Lower leg skin (tissue), 3 donors: ENCODE measurements around the gene TP73.

ENCODE experiments used
- CTCF ChIP-seq, 3 donors: fragments of 450-650 bp; IDR thresholded peaks; one replicate each; pipeline ENCODE4 v1.5.1; 2016; ENCODE audit warnings: antibody characterized with exemption in 3 of 3, mild to moderate bottlenecking in 3 of 3, moderate library complexity in 2 of 3
- POLR2A ChIP-seq, 2 donors: fragments of 450-650 bp; IDR thresholded peaks; one replicate each; pipeline ENCODE4 v1.6.1; 2016 to 2017; ENCODE audit warnings: antibody characterized with exemption in 2 of 2, mild to moderate bottlenecking in 1 of 2, moderate library complexity in 1 of 2

- TF ChIP-seq CTCF (IDR thresholded peaks at IDR 0.05): no peak
- no peak for TF ChIP-seq POLR2A (IDR thresholded peaks at IDR 0.05)
Observed at GRCh38 chr1:3746830-3747521, 94.7 kb downstream of the TP73 start.
